HEK293T (cell line): ENCODE measurements around the gene MEAK7.

ENCODE experiments used
- CTCF ChIA-PET: fragments of 350-600 bp; formaldehyde crosslinking; extraction: SDS; loops from one replicate; lab custom pipeline; 2021; ENCODE audit warnings: antibody characterized with exemption, inconsistent platforms; lab: Yijun Ruan, JAX
- POLR2A ChIA-PET: fragments of 350-600 bp; formaldehyde crosslinking; extraction: SDS; loops from one replicate; lab custom pipeline; 2020; ENCODE audit warnings: antibody characterized with exemption, inconsistent platforms; lab: Yijun Ruan, JAX
- DNase-seq: peaks from one replicate; pipeline ENCODE4 v3.0.0; 2012; ENCODE audit warnings: mixed read lengths; ENCODE audit errors: extremely low spot score
- ARNT ChIP-seq: fragments of 450-650 bp; IDR thresholded peaks from 2 replicates; pipeline ENCODE4 v1.6.1; 2017; ENCODE audit warnings: mild to moderate bottlenecking
- BHLHE40 ChIP-seq: fragments of 450-650 bp; IDR thresholded peaks from 2 replicates; pipeline ENCODE4 v1.6.1; 2016; ENCODE audit warnings: mild to moderate bottlenecking, moderate library complexity, borderline replicate concordance
- CTBP1 ChIP-seq: fragments of 450-650 bp; IDR thresholded peaks from 2 replicates; pipeline ENCODE4 v1.6.1; 2016; ENCODE audit warnings: borderline replicate concordance
- ELF4 ChIP-seq: fragments of 450-650 bp; IDR thresholded peaks from 2 replicates; pipeline ENCODE4 v1.6.1; 2017; ENCODE audit warnings: antibody characterized with exemption
- FOXA1 ChIP-seq: fragments of 450-650 bp; IDR thresholded peaks from 2 replicates; pipeline ENCODE4 v1.6.1; 2016; ENCODE audit warnings: mild to moderate bottlenecking
- FOXK2 ChIP-seq: fragments of 450-650 bp; IDR thresholded peaks from 2 replicates; pipeline ENCODE4 v1.6.1; 2016; ENCODE audit warnings: mild to moderate bottlenecking
- FOXM1 ChIP-seq: fragments of 450-650 bp; IDR thresholded peaks from 2 replicates; pipeline ENCODE4 v1.6.1; 2017; ENCODE audit warnings: mild to moderate bottlenecking, borderline replicate concordance
- HDGF ChIP-seq: fragments of 450-650 bp; IDR thresholded peaks from 2 replicates; pipeline ENCODE4 v1.6.1; 2017; ENCODE audit warnings: antibody characterized with exemption, borderline replicate concordance
- L3MBTL2 ChIP-seq: fragments of 450-650 bp; conservative IDR thresholded peaks from 2 replicates; pipeline ENCODE4 v1.6.1; 2016; ENCODE audit warnings: mild to moderate bottlenecking
- LEF1 ChIP-seq: fragments of 450-650 bp; IDR thresholded peaks from 2 replicates; pipeline ENCODE4 v1.6.1; 2017; ENCODE audit warnings: mild to moderate bottlenecking, borderline replicate concordance
- NFRKB ChIP-seq: fragments of 450-650 bp; IDR thresholded peaks from 2 replicates; pipeline ENCODE4 v1.6.1; 2016; ENCODE audit warnings: mild to moderate bottlenecking, moderate library complexity
- PKNOX1 ChIP-seq: fragments of 450-650 bp; IDR thresholded peaks from 2 replicates; pipeline ENCODE4 v1.6.1; 2016
- SP1 ChIP-seq: fragments of 450-650 bp; IDR thresholded peaks from 2 replicates; pipeline ENCODE4 v1.6.1; 2017
- SUZ12 ChIP-seq: fragments of 450-650 bp; IDR thresholded peaks from 2 replicates; pipeline ENCODE4 v1.6.1; 2016; ENCODE audit warnings: mild to moderate bottlenecking
- TARDBP ChIP-seq: fragments of 450-650 bp; IDR thresholded peaks from 2 replicates; pipeline ENCODE4 v1.6.1; 2016
- ZNF384 ChIP-seq: fragments of 450-650 bp; IDR thresholded peaks from 2 replicates; pipeline ENCODE4 v1.6.1; 2016

The MEAK7 gene

GRCh38 chr16:84481051-84481735 is 23.3 kb downstream of the MEAK7 start:
- TF ChIP-seq FOXK2 (no peak), BHLHE40 (no peak), HDGF (no peak), PKNOX1 (no peak)
- CTCF ChIA-PET = interaction anchor here (1.1 kb wide), 1 partner anchor 34 kb away, joined by 3 read pairs; no protein-coding TSS in a partner anchor
- DNase-seq = no peak
- POLR2A ChIA-PET = no interaction called here

DNA sequence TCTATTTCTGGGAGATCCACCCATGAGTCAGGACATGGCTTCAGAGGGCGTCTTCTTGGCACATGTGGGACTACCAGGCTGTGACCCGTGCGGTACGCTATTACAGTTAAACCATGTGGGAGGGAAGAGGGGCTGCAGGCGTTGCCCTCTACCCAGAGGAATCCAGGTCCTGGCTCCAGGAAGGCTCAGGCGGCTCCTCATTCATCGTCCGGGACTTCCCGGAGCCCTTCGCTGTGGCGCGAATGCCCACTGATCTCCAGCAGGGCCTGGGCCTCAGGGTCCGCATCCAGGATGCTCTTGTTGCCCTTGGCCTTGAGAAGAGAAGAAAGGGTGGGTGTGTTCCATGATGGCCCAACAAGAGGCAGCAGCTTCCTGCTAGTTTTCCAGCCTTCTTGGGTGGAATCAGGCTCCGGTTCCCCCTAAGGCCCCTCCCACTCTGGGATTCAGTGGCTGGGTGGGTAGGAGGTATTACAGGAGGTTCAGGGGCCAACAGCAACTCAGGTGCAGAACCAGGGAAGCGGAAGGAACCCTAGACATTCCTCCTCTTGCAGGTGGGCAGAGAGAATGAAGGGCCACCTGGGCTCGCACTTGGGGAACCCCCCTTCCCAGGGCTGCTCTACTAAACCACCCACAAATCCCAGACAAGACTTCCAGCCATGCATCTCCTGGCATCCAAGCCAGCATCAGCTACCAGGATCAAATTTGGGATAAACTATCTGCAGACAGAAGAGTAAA is 24.6 kb downstream of the MEAK7 start:
- TF ChIP-seq L3MBTL2 (no peak), CTBP1 (no peak), SUZ12 (no peak), ELF4 (no peak)
- ChIA-PET CTCF (no interaction called here), POLR2A (no interaction called here)
- DNase-seq = no peak

DNA sequence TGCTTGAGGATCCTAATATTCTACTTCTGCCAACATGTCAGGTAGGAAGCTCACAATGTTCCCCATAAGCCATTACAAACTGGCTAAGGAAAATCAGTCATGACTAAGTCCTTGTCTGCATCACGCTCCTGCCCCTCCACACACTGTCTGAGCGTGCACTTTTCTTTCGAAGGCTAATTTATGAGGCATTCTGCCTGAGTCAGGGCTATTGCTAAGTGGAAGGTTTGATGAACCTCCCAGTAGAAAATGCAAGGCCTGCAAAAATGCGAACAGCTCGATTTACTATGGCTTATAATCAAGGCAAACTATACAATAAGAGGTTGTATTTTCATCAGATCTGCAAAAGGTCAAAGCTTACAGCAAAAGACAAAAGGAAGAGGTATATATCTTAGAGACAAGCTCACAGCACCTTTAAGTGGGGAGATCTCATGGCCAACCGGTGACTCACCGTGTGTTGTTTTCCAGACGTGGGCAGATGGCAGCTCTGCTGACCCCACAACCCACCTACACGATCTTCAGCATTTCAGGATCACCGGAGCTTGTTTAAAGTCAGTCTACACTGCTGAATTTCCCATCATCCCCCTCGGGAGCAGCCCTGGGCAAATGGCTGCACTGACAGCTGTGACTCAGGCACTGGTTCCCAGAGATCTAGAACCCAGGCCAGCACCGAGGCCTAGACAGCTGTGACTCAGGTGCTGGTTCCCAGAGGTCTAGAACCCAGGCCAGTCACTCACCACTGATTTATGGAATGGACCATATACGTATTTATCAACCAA is 26.1 kb downstream of the MEAK7 start:
- POLR2A ChIA-PET = no interaction called here
- CTCF ChIA-PET = no interaction called here

DNA sequence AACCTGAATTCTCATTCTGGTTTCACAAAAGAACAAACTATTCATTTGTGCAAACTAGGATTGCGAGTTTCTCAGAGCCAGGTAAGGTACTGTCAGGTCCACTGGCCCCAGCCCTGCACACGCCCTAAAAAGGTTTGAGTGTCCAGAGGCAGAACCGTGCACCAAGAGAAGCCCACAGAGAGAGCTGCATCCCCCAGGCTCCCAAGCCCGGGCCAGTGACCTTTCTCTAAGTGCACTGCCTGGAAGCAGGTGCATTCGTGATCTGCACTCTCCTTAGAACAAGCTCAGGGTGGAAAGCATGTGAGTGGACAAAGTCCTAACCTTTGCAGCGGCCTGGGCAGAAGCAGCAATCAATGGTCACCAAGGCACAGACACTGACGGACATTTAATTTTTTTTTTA is 26.8 kb downstream of the MEAK7 start:
- TF ChIP-seq SUZ12 (no peak), PKNOX1 (no peak), FOXA1 (no peak), ZNF384 (no peak), L3MBTL2 (no peak), ELF4 (no peak), LEF1 (no peak), CTBP1 (no peak), SP1 (no peak), BHLHE40 (no peak), TARDBP (no peak), HDGF (no peak), ARNT (no peak), FOXK2 (no peak), FOXM1 (no peak), NFRKB (no peak)
- no peak for DNase-seq
- CTCF ChIA-PET = no interaction called here
- POLR2A ChIA-PET = no interaction called here

More for the DNA sequence above, 26.1 kb downstream of the MEAK7 start:
- no peak for DNase-seq
- TF ChIP-seq HDGF = no peak
- TF ChIP-seq ARNT = no peak
- TF ChIP-seq L3MBTL2 = no peak
- no peak for TF ChIP-seq FOXK2
- no peak for TF ChIP-seq ZNF384
- no peak for TF ChIP-seq SUZ12
- no peak for TF ChIP-seq FOXM1

DNA sequence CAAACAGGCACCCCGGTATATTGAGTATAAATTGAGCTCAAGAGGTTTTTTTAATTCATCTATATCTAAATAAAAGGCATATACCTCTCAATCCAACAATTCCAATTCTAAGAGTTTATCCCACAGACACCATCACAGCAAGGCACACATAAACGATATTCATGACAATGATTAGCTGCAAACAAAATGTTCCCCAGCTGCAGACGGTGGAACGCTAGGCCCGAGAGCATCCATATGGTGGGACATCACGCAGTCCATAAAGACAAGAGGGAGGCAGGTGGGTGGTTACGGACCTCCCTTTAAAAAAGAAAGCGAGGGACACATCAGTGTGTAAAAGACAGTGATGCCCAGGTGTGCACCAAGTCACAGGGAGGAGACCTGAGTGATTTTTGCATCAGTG is 28.1 kb downstream of the MEAK7 start:
- ChIA-PET POLR2A (no interaction called here), CTCF (interaction anchor here (0.7 kb wide), 1 partner anchor 411 kb away, joined by 3 read pairs; no protein-coding TSS in a partner anchor)
- DNase-seq = no peak
- TF ChIP-seq CTBP1 (no peak), SP1 (no peak), PKNOX1 (no peak), TARDBP (no peak)

- TF ChIP-seq SUZ12 (no peak), ELF4 (no peak), CTBP1 (no peak), LEF1 (no peak), SP1 (no peak), FOXA1 (no peak), ZNF384 (no peak), NFRKB (no peak), L3MBTL2 (no peak), FOXK2 (no peak), ARNT (no peak)
- DNase-seq = no peak
- CTCF ChIA-PET = no interaction called here
- POLR2A ChIA-PET = no interaction called here
Observed at GRCh38 chr16:84475643-84476240, 28.7 kb downstream of the MEAK7 start.
